Right atrium auricular region (tissue), 2 donors: Measurements from ENCODE around the gene SLC25A22. TPM values are rescaled to one million over a fixed set of nuclear protein-coding genes. Genes with fewer than 3 reads are reported as not detected.
A peak's percentile ranks its signal among the peaks of the same experiment; 100 is the strongest.

ENCODE experiments used
- DNase-seq: peaks from one replicate; pipeline ENCODE4 v3.0.0-alpha.2; 2019; ENCODE audit warnings: low spot score
- H3K27ac ChIP-seq, 2 donors: fragments of 200-600 bp; sonication (generic); 1 replicate in 1 of 2; 2 replicates in 1 of 2; pipeline ENCODE4 v1.5.1; 2016 to 2019
- H3K27me3 ChIP-seq, 2 donors: fragments of 200-600 bp; sonication (generic); one replicate each; pipeline versions ENCODE4 v1.5.1 to v1.6.0; 2017 to 2019
- H3K36me3 ChIP-seq: fragments of 200-600 bp; sonication (generic); one replicate; pipeline ENCODE4 v1.5.1; 2016
- H3K4me1 ChIP-seq, 2 donors: fragments of 200-600 bp; sonication (generic); one replicate each; pipeline versions ENCODE4 v1.5.1 to v1.6.0; 2017 to 2019
- H3K4me3 ChIP-seq, 2 donors: fragments of 200-600 bp; sonication (generic); 1 replicate in 1 of 2; 2 replicates in 1 of 2; pipeline ENCODE4 v1.5.1; 2017 to 2019; ENCODE audit warnings: mild to moderate bottlenecking in 1 of 2, moderate library complexity in 1 of 2
- H3K9me3 ChIP-seq, 2 donors: fragments of 200-600 bp; sonication (generic); one replicate each; pipeline ENCODE4 v1.5.1; 2019
- CTCF ChIP-seq, 2 donors: fragments of 200-600 bp; sonication (generic); IDR thresholded peaks; one replicate each; pipeline ENCODE4 v1.5.1; 2019; ENCODE audit warnings: antibody characterized with exemption in 2 of 2
- total RNA-seq, 2 donors: library from RNA; depleted of rRNA; stranded (reverse); fragments of >200 nt; gene quantifications; one replicate each; pipeline ENCODE4 v1.1.0, GENCODE V29; 2016

Gene SLC25A22
- total RNA-seq, 2 donors from 2014 or later, result 2.7 to 5.6 TPM

GRCh38 chr11:799641-800316, 1.7 kb upstream of the SLC25A22 start:
- TF ChIP-seq CTCF (IDR thresholded peaks at IDR 0.05), result no peak
- no peak for DNase-seq

GRCh38 chr11:797296-798092, 587 bp downstream of the SLC25A22 start:
- peak overlapping the region; percentile 69 to 86 for H3K27ac ChIP-seq
- peak overlapping the region; percentile 59 to 68 for H3K4me3 ChIP-seq
- DNase-seq, result peak; percentile 78
- H3K4me1 ChIP-seq, result peaks cover 0 to 37% of the 10 kb centered on the region in 2 donors
- no peaks in the 10 kb centered on the region for H3K9me3 ChIP-seq
- no peak for TF ChIP-seq CTCF (IDR thresholded peaks at IDR 0.05)
- no peaks in the 10 kb centered on the region for H3K27me3 ChIP-seq
- H3K36me3 ChIP-seq, result no peaks in the 10 kb centered on the region

More at GRCh38 chr11:799641-800316, 1.7 kb upstream of the SLC25A22 start:
- H3K36me3 ChIP-seq, result no peaks in the 10 kb centered on the region
- no peaks in the 10 kb centered on the region for H3K27me3 ChIP-seq
- H3K27ac ChIP-seq, result no peak overlapping the region
- H3K9me3 ChIP-seq, result no peaks in the 10 kb centered on the region
- peaks cover 0 to 48% of the 10 kb centered on the region in 2 donors for H3K4me1 ChIP-seq
- no peak overlapping the region for H3K4me3 ChIP-seq

GRCh38 chr11:796565-797295, 1.4 kb downstream of the SLC25A22 start:
- no peaks in the 10 kb centered on the region for H3K27me3 ChIP-seq
- TF ChIP-seq CTCF (IDR thresholded peaks at IDR 0.05), result no peak
- no peaks in the 10 kb centered on the region for H3K36me3 ChIP-seq
- DNase-seq, result no peak
- no peaks in the 10 kb centered on the region for H3K9me3 ChIP-seq
- H3K27ac ChIP-seq, result peak overlapping the region; percentile 69 to 86
- peaks cover 0 to 37% of the 10 kb centered on the region in 2 donors for H3K4me1 ChIP-seq
- peak overlapping the region; percentile 59 to 68 for H3K4me3 ChIP-seq

GRCh38 chr11:795634-796564, 2.2 kb downstream of the SLC25A22 start:
- no peaks in the 10 kb centered on the region for H3K27me3 ChIP-seq
- peak overlapping the region; percentile 59 to 68 for H3K4me3 ChIP-seq
- peaks cover 0 to 37% of the 10 kb centered on the region in 2 donors for H3K4me1 ChIP-seq
- no peaks in the 10 kb centered on the region for H3K9me3 ChIP-seq
- peak overlapping the region; percentile 69 to 86 for H3K27ac ChIP-seq
- TF ChIP-seq CTCF (IDR thresholded peaks at IDR 0.05), result no peak
- peak; percentile 78 for DNase-seq
- H3K36me3 ChIP-seq, result no peaks in the 10 kb centered on the region
